Measurements from ENCODE around the gene MFF. TPM values are rescaled to one million over a fixed set of nuclear protein-coding genes. Genes with fewer than 3 reads are reported as not detected.

MFF gene
- total RNA-seq, 1 experiment from 2014 or later, result 161 TPM

- DNase-seq, result no peak
Observed at GRCh38 chr2:227295806-227296205, 29.2 kb upstream of the MFF start.

GRCh38 chr2:227296671-227297405 is 28.2 kb upstream of the MFF start:
- Histone ChIP-seq H3K4me3 (ENCODE audit: low read depth, low read length) (no peak overlapping the region), H3K27me3 (replicated peaks; ENCODE audit: control insufficient read depth, insufficient read depth, low read length) (no peaks in the 10 kb centered on the region), H3K9me3 (no peaks in the 10 kb centered on the region), H3K4me1 (peaks cover 10% of the 10 kb centered on the region), H3K36me3 (ENCODE audit: control insufficient read depth, insufficient read depth, low read length) (no peaks in the 10 kb centered on the region)
- no peaks in the 10 kb centered on the region for H3K27me3 Mint-ChIP-seq (ENCODE audit: insufficient read depth, unreplicated experiment)
- intact Hi-C loops (cut with micrococcal nuclease; ENCODE audit: unreplicated experiment), result no loop called here
- no peak for TF ChIP-seq CTCF (IDR thresholded peaks at IDR 0.05; ENCODE audit: insufficient read depth in 1 of 2, low read depth in 1 of 2, low read length in 1 of 2, severe bottlenecking in 1 of 2, unreplicated experiment in 1 of 2)
- CTCF ChIA-PET, result no interaction called here
- no peaks in the 10 kb centered on the region for H3K9me3 Mint-ChIP-seq (ENCODE audit: unreplicated experiment)
- POLR2A ChIA-PET, result no interaction called here
- H3K4me1 Mint-ChIP-seq (ENCODE audit: low read depth, unreplicated experiment), result peaks cover 7% of the 10 kb centered on the region
- no TSS peak for BruUV-seq (replicated peaks)
- no peak overlapping the region for H3K4me3 Mint-ChIP-seq (ENCODE audit: unreplicated experiment)
- no peak for DNase-seq
- no peaks in the 10 kb centered on the region for H3K36me3 Mint-ChIP-seq (ENCODE audit: insufficient read depth, unreplicated experiment)
- H3K27ac Mint-ChIP-seq (ENCODE audit: unreplicated experiment), result no peak overlapping the region

More at GRCh38 chr2:227295806-227296205, 29.2 kb upstream of the MFF start:
- BruUV-seq (replicated peaks), result no TSS peak
- H3K4me3 ChIP-seq (ENCODE audit: low read depth, low read length), result no peak overlapping the region
- H3K4me1 ChIP-seq, result peaks cover 10% of the 10 kb centered on the region
- no peak for TF ChIP-seq CTCF (IDR thresholded peaks at IDR 0.05; ENCODE audit: insufficient read depth in 1 of 2, low read depth in 1 of 2, low read length in 1 of 2, severe bottlenecking in 1 of 2, unreplicated experiment in 1 of 2)
- no peaks in the 10 kb centered on the region for H3K36me3 Mint-ChIP-seq (ENCODE audit: insufficient read depth, unreplicated experiment)
- CTCF ChIA-PET, result no interaction called here
- intact Hi-C loops (cut with micrococcal nuclease; ENCODE audit: unreplicated experiment), result no loop called here
- peaks cover 7% of the 10 kb centered on the region for H3K4me1 Mint-ChIP-seq (ENCODE audit: low read depth, unreplicated experiment)
- POLR2A ChIA-PET, result no interaction called here
- H3K27me3 ChIP-seq (replicated peaks; ENCODE audit: control insufficient read depth, insufficient read depth, low read length), result no peaks in the 10 kb centered on the region
- no peaks in the 10 kb centered on the region for H3K9me3 ChIP-seq
- H3K4me3 Mint-ChIP-seq (ENCODE audit: unreplicated experiment), result no peak overlapping the region
- no peaks in the 10 kb centered on the region for H3K9me3 Mint-ChIP-seq (ENCODE audit: unreplicated experiment)
- no peak overlapping the region for H3K27ac Mint-ChIP-seq (ENCODE audit: unreplicated experiment)
- H3K36me3 ChIP-seq (ENCODE audit: control insufficient read depth, insufficient read depth, low read length), result no peaks in the 10 kb centered on the region
- no peaks in the 10 kb centered on the region for H3K27me3 Mint-ChIP-seq (ENCODE audit: insufficient read depth, unreplicated experiment)

- Histone ChIP-seq H3K9me3 (no peaks in the 10 kb centered on the region), H3K4me3 (ENCODE audit: low read depth, low read length) (no peak overlapping the region), H3K36me3 (ENCODE audit: control insufficient read depth, insufficient read depth, low read length) (no peaks in the 10 kb centered on the region), H3K27me3 (replicated peaks; ENCODE audit: control insufficient read depth, insufficient read depth, low read length) (no peaks in the 10 kb centered on the region), H3K4me1 (peaks cover 9% of the 10 kb centered on the region)
- H3K9me3 Mint-ChIP-seq (ENCODE audit: unreplicated experiment), result no peaks in the 10 kb centered on the region
- H3K27ac Mint-ChIP-seq (ENCODE audit: unreplicated experiment), result no peak overlapping the region
- no peak overlapping the region for H3K4me3 Mint-ChIP-seq (ENCODE audit: unreplicated experiment)
- H3K36me3 Mint-ChIP-seq (ENCODE audit: insufficient read depth, unreplicated experiment), result no peaks in the 10 kb centered on the region
- intact Hi-C loops (cut with micrococcal nuclease; ENCODE audit: unreplicated experiment), result no loop called here
- DNase-seq, result no peak
- CTCF ChIA-PET, result no interaction called here
- peaks cover 7% of the 10 kb centered on the region for H3K4me1 Mint-ChIP-seq (ENCODE audit: low read depth, unreplicated experiment)
- POLR2A ChIA-PET, result no interaction called here
- no peaks in the 10 kb centered on the region for H3K27me3 Mint-ChIP-seq (ENCODE audit: insufficient read depth, unreplicated experiment)
- no TSS peak for BruUV-seq (replicated peaks)
- TF ChIP-seq CTCF (IDR thresholded peaks at IDR 0.05; ENCODE audit: insufficient read depth in 1 of 2, low read depth in 1 of 2, low read length in 1 of 2, severe bottlenecking in 1 of 2, unreplicated experiment in 1 of 2), result no peak
Observed at GRCh38 chr2:227301523-227301922, 23.5 kb upstream of the MFF start.

Measured in Caco-2 (cell line).